ENCODE results near the gene AFG3L2. TPM values are rescaled to one million over a fixed set of nuclear protein-coding genes. Genes with fewer than 3 reads are reported as not detected.
A peak's percentile ranks its signal among the peaks of the same experiment; 100 is the strongest.

The AFG3L2 gene
- total and polyA plus RNA-seq, 9 of the 15 experiments (the other 6 are each of a cell fraction or from before 2014, with no cell fraction given): 24.1 to 109 (median 84.0) TPM

DNA sequence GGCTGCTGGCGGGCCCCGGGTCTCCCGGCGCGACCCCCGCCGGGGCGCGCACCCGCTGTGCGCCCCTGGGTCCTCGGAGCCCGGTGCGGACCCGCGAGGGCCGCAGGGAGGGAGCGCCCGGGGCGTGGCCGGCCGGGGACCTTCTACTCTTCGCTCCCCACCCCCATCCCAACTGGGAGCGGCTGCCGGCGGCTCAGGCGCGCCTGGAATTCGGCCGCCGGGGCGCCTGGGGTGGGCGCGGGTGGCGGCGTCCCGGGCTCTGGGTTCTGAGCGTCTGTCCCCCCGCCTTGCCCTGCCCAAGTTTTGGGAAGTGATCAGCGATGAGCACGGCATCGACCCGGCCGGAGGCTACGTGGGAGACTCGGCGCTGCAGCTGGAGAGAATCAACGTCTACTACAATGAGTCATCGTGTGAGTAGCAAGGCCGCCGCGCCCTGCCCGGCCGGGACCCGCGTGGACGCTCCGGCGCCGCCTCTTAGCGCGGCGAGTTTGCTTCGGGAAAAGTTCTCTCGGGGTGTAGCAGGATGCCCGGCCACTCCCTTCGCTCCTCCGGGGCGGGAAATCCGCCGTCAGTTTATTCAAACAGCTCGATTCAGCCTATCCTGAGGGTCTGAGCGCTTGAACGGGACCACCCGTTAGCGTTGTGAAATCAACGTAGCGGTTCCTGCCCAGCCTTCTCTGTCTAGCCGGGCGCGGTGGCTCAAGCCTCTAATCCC is 68.5 kb downstream of the AFG3L2 start (continued):
- TF ChIP-seq, protein P1, sequence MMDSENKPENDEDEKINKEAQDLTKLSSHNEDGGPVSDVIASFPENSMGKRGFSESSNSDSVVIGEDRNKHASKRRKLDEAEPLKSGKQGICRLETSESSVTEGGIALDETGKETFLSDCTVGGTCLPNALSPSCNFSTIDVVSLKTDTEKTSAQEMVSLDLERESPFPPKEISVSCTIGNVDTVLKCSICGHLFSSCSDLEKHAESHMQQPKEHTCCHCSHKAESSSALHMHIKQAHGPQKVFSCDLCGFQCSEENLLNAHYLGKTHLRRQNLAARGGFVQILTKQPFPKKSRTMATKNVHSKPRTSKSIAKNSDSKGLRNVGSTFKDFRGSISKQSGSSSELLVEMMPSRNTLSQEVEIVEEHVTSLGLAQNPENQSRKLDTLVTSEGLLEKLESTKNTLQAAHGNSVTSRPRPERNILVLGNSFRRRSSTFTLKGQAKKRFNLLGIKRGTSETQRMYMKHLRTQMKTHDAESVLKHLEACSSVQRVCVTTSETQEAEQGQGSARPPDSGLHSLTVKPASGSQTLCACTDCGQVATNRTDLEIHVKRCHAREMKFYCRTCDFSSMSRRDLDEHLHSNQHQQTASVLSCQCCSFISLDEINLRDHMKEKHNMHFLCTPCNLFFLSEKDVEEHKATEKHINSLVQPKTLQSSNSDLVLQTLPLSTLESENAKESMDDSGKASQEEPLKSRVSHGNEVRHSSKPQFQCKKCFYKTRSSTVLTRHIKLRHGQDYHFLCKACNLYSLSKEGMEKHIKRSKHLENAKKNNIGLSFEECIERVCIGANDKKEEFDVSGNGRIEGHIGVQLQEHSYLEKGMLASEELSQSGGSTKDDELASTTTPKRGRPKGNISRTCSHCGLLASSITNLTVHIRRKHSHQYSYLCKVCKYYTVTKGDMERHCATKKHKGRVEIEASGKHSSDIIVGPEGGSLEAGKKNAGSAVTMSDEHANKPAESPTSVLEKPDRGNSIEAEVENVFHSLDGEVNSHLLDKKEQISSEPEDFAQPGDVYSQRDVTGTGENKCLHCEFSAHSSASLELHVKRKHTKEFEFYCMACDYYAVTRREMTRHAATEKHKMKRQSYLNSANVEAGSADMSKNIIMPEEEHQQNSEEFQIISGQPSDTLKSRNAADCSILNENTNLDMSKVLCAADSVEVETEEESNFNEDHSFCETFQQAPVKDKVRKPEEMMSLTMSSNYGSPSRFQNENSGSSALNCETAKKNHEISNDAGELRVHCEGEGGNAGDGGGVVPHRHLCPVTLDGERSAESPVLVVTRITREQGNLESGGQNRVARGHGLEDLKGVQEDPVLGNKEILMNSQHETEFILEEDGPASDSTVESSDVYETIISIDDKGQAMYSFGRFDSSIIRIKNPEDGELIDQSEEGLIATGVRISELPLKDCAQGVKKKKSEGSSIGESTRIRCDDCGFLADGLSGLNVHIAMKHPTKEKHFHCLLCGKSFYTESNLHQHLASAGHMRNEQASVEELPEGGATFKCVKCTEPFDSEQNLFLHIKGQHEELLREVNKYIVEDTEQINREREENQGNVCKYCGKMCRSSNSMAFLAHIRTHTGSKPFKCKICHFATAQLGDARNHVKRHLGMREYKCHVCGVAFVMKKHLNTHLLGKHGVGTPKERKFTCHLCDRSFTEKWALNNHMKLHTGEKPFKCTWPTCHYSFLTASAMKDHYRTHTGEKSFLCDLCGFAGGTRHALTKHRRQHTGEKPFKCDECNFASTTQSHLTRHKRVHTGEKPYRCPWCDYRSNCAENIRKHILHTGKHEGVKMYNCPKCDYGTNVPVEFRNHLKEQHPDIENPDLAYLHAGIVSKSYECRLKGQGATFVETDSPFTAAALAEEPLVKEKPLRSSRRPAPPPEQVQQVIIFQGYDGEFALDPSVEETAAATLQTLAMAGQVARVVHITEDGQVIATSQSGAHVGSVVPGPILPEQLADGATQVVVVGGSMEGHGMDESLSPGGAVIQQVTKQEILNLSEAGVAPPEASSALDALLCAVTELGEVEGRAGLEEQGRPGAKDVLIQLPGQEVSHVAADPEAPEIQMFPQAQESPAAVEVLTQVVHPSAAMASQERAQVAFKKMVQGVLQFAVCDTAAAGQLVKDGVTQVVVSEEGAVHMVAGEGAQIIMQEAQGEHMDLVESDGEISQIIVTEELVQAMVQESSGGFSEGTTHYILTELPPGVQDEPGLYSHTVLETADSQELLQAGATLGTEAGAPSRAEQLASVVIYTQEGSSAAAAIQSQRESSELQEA (IDR thresholded peaks at IDR 0.05; ENCODE audit: low read depth): no peak
- no peak for TF ChIP-seq ZC3H11A (IDR thresholded peaks at IDR 0.05; ENCODE audit: low read depth, low read length)
- TF ChIP-seq, protein P2, sequence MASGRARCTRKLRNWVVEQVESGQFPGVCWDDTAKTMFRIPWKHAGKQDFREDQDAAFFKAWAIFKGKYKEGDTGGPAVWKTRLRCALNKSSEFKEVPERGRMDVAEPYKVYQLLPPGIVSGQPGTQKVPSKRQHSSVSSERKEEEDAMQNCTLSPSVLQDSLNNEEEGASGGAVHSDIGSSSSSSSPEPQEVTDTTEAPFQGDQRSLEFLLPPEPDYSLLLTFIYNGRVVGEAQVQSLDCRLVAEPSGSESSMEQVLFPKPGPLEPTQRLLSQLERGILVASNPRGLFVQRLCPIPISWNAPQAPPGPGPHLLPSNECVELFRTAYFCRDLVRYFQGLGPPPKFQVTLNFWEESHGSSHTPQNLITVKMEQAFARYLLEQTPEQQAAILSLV (tag; IDR thresholded peaks at IDR 0.05): no peak
- TF ChIP-seq DMBX1 (CRISPR knock-in tag; IDR thresholded peaks at IDR 0.05; ENCODE audit: borderline replicate concordance): no peak
- no peak for TF ChIP-seq NFATC3 (IDR thresholded peaks at IDR 0.05)
- TF ChIP-seq CAMTA2 (CRISPR knock-in tag; conservative IDR thresholded peaks at IDR 0.05): no peak
- TF ChIP-seq RBM17 (IDR thresholded peaks at IDR 0.05; ENCODE audit: borderline replicate concordance, low read depth, low read length): no peak
- TF ChIP-seq, protein P3, sequence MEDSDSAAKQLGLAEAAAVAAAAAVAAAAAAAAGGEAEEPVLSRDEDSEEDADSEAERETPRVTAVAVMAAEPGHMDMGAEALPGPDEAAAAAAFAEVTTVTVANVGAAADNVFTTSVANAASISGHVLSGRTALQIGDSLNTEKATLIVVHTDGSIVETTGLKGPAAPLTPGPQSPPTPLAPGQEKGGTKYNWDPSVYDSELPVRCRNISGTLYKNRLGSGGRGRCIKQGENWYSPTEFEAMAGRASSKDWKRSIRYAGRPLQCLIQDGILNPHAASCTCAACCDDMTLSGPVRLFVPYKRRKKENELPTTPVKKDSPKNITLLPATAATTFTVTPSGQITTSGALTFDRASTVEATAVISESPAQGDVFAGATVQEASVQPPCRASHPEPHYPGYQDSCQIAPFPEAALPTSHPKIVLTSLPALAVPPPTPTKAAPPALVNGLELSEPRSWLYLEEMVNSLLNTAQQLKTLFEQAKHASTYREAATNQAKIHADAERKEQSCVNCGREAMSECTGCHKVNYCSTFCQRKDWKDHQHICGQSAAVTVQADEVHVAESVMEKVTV (CRISPR knock-in tag; IDR thresholded peaks at IDR 0.05): no peak
- TF ChIP-seq ATF1 (CRISPR knock-in tag; IDR thresholded peaks at IDR 0.05): no peak
- peak; percentile 78 for TF ChIP-seq ATF1 (tag; IDR thresholded peaks at IDR 0.05)
- TF ChIP-seq ZNF23 (CRISPR knock-in tag; IDR thresholded peaks at IDR 0.05): no peak
